ENCODE data around the gene HIVEP1.

Gene HIVEP1

DNA sequence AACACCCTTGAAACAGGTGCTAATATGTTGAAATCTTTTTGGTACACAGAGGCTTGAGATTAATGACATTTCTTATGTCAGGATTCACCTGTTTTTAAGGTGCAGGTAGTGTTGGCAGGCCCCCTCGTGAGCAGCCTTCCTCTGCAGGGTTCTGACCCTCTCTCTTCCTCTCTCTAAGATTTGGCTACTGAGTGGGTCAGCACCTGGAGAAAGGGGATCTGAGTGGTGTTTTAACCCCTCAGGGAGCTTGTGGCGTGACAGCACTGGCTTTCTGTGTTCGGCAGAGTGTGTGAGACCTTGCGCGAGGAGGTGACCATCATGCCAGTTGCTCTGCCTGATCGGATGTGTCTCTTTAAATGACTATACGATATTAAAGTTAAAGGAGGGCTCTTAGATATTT lies 37.1 kb downstream of the HIVEP1 start:
- CTCF ChIA-PET = no interaction called here
- POLR2A ChIA-PET = no interaction called here
- DNase-seq (ENCODE audit: extremely low spot score) = no peak
- no peak for TF ChIP-seq ARNT (IDR thresholded peaks at IDR 0.05)
- no peak for TF ChIP-seq LEF1 (IDR thresholded peaks at IDR 0.05; ENCODE audit: borderline replicate concordance)
- no peak for TF ChIP-seq SUZ12 (IDR thresholded peaks at IDR 0.05)
- TF ChIP-seq L3MBTL2 (conservative IDR thresholded peaks at IDR 0.05) = no peak
- TF ChIP-seq CTBP1 (IDR thresholded peaks at IDR 0.05; ENCODE audit: borderline replicate concordance) = no peak
- no peak for TF ChIP-seq BHLHE40 (IDR thresholded peaks at IDR 0.05; ENCODE audit: borderline replicate concordance)
- TF ChIP-seq, protein P1, sequence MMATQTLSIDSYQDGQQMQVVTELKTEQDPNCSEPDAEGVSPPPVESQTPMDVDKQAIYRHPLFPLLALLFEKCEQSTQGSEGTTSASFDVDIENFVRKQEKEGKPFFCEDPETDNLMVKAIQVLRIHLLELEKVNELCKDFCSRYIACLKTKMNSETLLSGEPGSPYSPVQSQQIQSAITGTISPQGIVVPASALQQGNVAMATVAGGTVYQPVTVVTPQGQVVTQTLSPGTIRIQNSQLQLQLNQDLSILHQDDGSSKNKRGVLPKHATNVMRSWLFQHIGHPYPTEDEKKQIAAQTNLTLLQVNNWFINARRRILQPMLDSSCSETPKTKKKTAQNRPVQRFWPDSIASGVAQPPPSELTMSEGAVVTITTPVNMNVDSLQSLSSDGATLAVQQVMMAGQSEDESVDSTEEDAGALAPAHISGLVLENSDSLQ (IDR thresholded peaks at IDR 0.05) = no peak
- TF ChIP-seq ELF4 (IDR thresholded peaks at IDR 0.05) = no peak
- TF ChIP-seq TARDBP (IDR thresholded peaks at IDR 0.05) = no peak
- no peak for TF ChIP-seq FOXK2 (IDR thresholded peaks at IDR 0.05)

DNA sequence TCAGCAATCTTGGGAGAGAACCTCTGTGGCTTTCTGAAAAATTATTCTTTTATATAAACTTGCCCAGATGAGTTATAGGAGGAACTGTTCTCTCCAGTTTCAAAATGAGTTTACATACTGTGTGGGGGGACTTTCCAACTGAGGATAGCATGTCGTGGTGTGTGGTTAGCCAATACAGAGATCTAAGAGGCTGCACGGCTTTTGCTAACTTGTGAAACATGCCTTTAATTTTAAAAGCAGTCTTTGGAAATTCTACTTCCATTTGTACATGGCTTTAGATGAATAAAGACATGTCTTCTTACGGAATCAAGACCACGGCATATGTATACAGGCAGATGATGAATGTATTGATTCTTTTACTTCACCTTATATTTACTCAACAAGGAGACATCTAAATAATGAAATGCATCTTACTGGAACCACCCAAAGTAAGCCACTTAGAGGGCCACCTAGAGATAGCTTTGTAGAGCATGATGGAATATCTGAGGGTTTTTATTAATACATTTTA lies 39.8 kb downstream of the HIVEP1 start:
- DNase-seq (ENCODE audit: extremely low spot score) = no peak
- ChIA-PET POLR2A (no interaction called here), CTCF (no interaction called here)
- no peak for TF ChIP-seq FOXA1 (IDR thresholded peaks at IDR 0.05)
- TF ChIP-seq SUZ12 (IDR thresholded peaks at IDR 0.05) = no peak
- no peak for TF ChIP-seq FOXM1 (IDR thresholded peaks at IDR 0.05; ENCODE audit: borderline replicate concordance)
- TF ChIP-seq LEF1 (IDR thresholded peaks at IDR 0.05; ENCODE audit: borderline replicate concordance) = no peak
- TF ChIP-seq ARNT (IDR thresholded peaks at IDR 0.05) = no peak
- no peak for TF ChIP-seq TARDBP (IDR thresholded peaks at IDR 0.05)
- no peak for TF ChIP-seq L3MBTL2 (conservative IDR thresholded peaks at IDR 0.05)
- TF ChIP-seq, protein P1 (IDR thresholded peaks at IDR 0.05) = no peak
- no peak for TF ChIP-seq HDGF (IDR thresholded peaks at IDR 0.05; ENCODE audit: borderline replicate concordance)
- TF ChIP-seq CTBP1 (IDR thresholded peaks at IDR 0.05; ENCODE audit: borderline replicate concordance) = no peak
- TF ChIP-seq FOXK2 (IDR thresholded peaks at IDR 0.05) = no peak
- TF ChIP-seq ZNF384 (IDR thresholded peaks at IDR 0.05) = no peak

DNA sequence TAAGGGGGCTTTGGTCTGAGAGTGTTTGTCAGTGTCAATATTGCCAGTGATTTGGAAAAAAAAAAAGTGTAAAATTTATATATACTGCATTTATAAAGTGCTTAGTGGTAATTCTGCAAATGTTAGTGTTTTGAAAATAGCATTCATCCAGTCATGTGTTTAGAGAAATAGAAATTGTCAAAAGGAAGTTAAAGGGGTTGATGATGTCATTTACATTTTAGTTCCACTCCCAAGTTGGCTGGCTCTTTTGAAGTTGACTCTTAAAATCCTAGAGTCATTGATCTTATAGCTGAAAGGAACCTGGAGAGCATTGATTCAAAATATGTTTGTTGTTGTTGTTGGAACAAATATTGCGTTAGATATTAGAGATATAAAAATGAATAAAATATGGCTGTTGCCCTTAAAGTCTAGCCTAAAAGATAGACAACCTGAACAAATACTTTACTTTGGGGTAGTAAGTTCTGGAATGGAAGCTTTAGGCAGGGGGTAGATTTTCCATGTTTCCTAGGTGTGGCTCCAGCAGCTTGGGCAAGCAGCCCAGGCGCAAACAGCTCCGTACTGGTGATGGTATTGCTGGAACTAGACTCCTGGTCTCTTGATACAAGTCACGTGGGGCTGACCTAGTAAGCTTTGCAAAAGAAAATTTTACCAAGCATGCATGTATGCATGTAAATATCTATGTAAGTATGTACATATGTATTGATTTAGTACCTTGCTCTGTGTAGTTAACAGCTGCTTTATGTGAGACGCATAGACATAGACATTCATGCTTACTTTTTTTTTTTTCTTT lies 46.3 kb downstream of the HIVEP1 start:
- TF ChIP-seq HDGF (IDR thresholded peaks at IDR 0.05; ENCODE audit: borderline replicate concordance) (no peak), ELF4 (IDR thresholded peaks at IDR 0.05) (no peak), SUZ12 (IDR thresholded peaks at IDR 0.05) (no peak), BHLHE40 (IDR thresholded peaks at IDR 0.05; ENCODE audit: borderline replicate concordance) (no peak), CTBP1 (IDR thresholded peaks at IDR 0.05; ENCODE audit: borderline replicate concordance) (no peak)
- TF ChIP-seq, protein P1 (IDR thresholded peaks at IDR 0.05) = no peak
- ChIA-PET CTCF (no interaction called here), POLR2A (no interaction called here)
- no peak for DNase-seq (ENCODE audit: extremely low spot score)

DNA sequence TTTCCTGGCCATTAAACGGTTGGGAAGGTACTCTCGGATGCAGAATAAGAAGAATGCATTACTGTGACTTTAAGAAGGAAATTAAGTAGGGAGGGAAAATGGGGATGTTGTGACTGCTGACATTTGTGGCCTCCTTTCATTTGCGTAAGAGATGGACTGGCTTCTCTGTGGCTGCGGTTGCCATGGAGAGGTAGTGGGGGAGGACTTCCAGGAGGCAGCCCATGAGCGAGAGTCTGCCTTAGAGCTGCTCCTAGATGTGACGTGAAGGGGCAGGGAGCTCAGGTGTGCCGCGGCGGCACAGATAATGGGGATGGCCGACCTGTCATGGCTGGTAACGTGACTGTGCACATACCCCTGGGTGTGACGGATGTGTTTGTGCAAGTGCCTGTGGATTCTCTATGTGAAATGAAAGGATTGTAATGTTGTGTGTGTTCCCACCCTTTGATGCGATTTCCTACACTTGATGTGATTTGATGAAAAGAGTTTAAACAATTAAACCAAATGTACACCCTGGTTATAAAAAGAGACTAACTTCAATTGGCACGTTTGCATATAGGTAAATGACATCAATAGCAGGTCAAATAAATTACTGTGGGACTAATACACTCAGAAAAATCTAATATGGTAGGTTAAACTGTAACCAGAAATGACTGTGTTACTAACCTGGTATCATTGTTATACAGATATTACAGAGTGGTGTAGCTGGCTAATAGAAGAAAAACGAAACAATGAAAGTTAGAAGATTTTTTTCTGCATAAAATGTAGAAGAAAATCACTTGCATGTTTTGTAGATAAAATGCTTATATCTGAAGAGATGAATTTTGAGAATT lies 48.9 kb downstream of the HIVEP1 start:
- DNase-seq (ENCODE audit: extremely low spot score) = no peak
- POLR2A ChIA-PET = no interaction called here
- CTCF ChIA-PET = no interaction called here
- no peak for TF ChIP-seq FOXK2 (IDR thresholded peaks at IDR 0.05)
- no peak for TF ChIP-seq TARDBP (IDR thresholded peaks at IDR 0.05)
- no peak for TF ChIP-seq LEF1 (IDR thresholded peaks at IDR 0.05; ENCODE audit: borderline replicate concordance)
- TF ChIP-seq, protein P1 (IDR thresholded peaks at IDR 0.05) = no peak
- TF ChIP-seq FOXM1 (IDR thresholded peaks at IDR 0.05; ENCODE audit: borderline replicate concordance) = no peak
- no peak for TF ChIP-seq L3MBTL2 (conservative IDR thresholded peaks at IDR 0.05)
- no peak for TF ChIP-seq FOXA1 (IDR thresholded peaks at IDR 0.05)
- TF ChIP-seq ARNT (IDR thresholded peaks at IDR 0.05) = no peak
- no peak for TF ChIP-seq SP1 (IDR thresholded peaks at IDR 0.05)
- no peak for TF ChIP-seq SUZ12 (IDR thresholded peaks at IDR 0.05)
- no peak for TF ChIP-seq ZNF384 (IDR thresholded peaks at IDR 0.05)
- no peak for TF ChIP-seq NFRKB (IDR thresholded peaks at IDR 0.05)

DNA sequence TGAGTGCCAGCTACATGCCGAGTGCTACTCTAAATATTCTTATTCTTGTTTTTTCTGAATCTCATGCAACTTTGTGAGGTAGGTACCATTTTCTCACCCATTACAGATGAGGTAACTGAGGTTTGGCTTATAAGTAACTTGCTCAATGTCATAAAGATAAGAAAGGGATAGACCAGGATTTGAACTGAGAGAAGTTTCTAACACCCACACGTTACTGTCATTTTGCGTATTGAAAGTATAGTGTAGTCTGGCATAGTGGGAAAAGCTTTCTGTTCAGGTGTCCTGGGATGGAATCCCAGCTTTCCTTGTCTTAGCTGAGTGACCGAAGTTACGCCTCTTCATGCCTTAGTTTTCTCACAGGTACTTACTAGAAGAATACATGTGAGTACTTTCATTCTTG lies 50.5 kb downstream of the HIVEP1 start:
- TF ChIP-seq BHLHE40 (IDR thresholded peaks at IDR 0.05; ENCODE audit: borderline replicate concordance) = no peak
- TF ChIP-seq L3MBTL2 (conservative IDR thresholded peaks at IDR 0.05) = no peak
- TF ChIP-seq FOXA1 (IDR thresholded peaks at IDR 0.05) = no peak
- TF ChIP-seq ZNF384 (IDR thresholded peaks at IDR 0.05) = no peak
- TF ChIP-seq FOXM1 (IDR thresholded peaks at IDR 0.05; ENCODE audit: borderline replicate concordance) = no peak
- TF ChIP-seq FOXK2 (IDR thresholded peaks at IDR 0.05) = no peak
- TF ChIP-seq SUZ12 (IDR thresholded peaks at IDR 0.05) = no peak
- no peak for TF ChIP-seq ELF4 (IDR thresholded peaks at IDR 0.05)
- no peak for TF ChIP-seq HDGF (IDR thresholded peaks at IDR 0.05; ENCODE audit: borderline replicate concordance)
- TF ChIP-seq SP1 (IDR thresholded peaks at IDR 0.05) = no peak
- TF ChIP-seq ARNT (IDR thresholded peaks at IDR 0.05) = no peak
- POLR2A ChIA-PET = interaction anchor here (0.5 kb wide), 1 partner anchor 152 kb away, joined by 3 read pairs; no protein-coding TSS in a partner anchor
- DNase-seq (ENCODE audit: extremely low spot score) = no peak
- CTCF ChIA-PET = no interaction called here
